HepG2 (cell line): Measurements from ENCODE around the gene FBXW2. TPM values are rescaled to one million over a fixed set of nuclear protein-coding genes. Genes with fewer than 3 reads are reported as not detected.

Source experiments
- CEBPG ChIP-seq: IDR thresholded peaks from 2 replicates; pipeline ENCODE4 v1.6.1; 2016
- CREB3 ChIP-seq: sonication (generic); formaldehyde crosslinking; IDR thresholded peaks from 2 replicates; pipeline ENCODE4 v1.5.0; 2020; ENCODE audit warnings: missing genetic modification reagents
- GTF2F1 ChIP-seq: fragments of 150-350 bp; IDR thresholded peaks from 2 replicates; pipeline ENCODE4 v1.6.1; 2014; ENCODE audit warnings: low read length
- HNF4A ChIP-seq: sonication (generic); formaldehyde crosslinking; IDR thresholded peaks from 2 replicates; pipeline ENCODE4 v1.4.0; 2020; ENCODE audit warnings: missing genetic modification reagents
- MYNN ChIP-seq: sonication (generic); formaldehyde crosslinking; IDR thresholded peaks from 2 replicates; pipeline ENCODE4 v1.4.0; 2020; ENCODE audit warnings: mild to moderate bottlenecking, low read depth, missing genetic modification reagents
- MZF1 ChIP-seq: sonication (generic); formaldehyde crosslinking; IDR thresholded peaks from 2 replicates; pipeline ENCODE4 v1.8.1; 2023; ENCODE audit warnings: mild to moderate bottlenecking, missing genetic modification reagents, borderline replicate concordance
- PATZ1 ChIP-seq: sonication (generic); formaldehyde crosslinking; IDR thresholded peaks from 2 replicates; pipeline ENCODE4 v1.4.0; 2020; ENCODE audit warnings: missing genetic modification reagents
- PHF20 ChIP-seq: sonication (generic); formaldehyde crosslinking; IDR thresholded peaks from 2 replicates; pipeline ENCODE4 v1.5.0; 2020; ENCODE audit warnings: mild to moderate bottlenecking, missing genetic modification reagents
- RELA ChIP-seq: sonication (generic); formaldehyde crosslinking; IDR thresholded peaks from 2 replicates; pipeline ENCODE4 v1.4.0; 2020; ENCODE audit warnings: missing genetic modification reagents
- RXRB ChIP-seq: IDR thresholded peaks from 2 replicates; pipeline ENCODE4 v1.6.1; 2016; ENCODE audit warnings: borderline replicate concordance, missing genetic modification reagents, missing compliant biosample characterization
- SRSF4 ChIP-seq: fragments of 200-400 bp; formaldehyde crosslinking; IDR thresholded peaks from one replicate; pipeline ENCODE4 v1.6.1; 2018; ENCODE audit warnings: mild to moderate bottlenecking, low read depth, low read length, moderate library complexity; ENCODE audit not compliant: poor library complexity, severe bottlenecking
- SSRP1 ChIP-seq: IDR thresholded peaks from 2 replicates; pipeline ENCODE4 v1.6.1; 2016; ENCODE audit warnings: control low read depth
- TFAP4 ChIP-seq: sonication (generic); IDR thresholded peaks from 2 replicates; pipeline ENCODE4 v1.6.1; 2016; ENCODE audit warnings: low read depth, borderline replicate concordance
- ZEB1 ChIP-seq: IDR thresholded peaks from 2 replicates; pipeline ENCODE4 v1.6.1; 2012; ENCODE audit warnings: mild to moderate bottlenecking, low read depth, inconsistent platforms; ENCODE audit not compliant: insufficient replicate concordance
- ZNF547 ChIP-seq: sonication (generic); formaldehyde crosslinking; IDR thresholded peaks from 2 replicates; pipeline ENCODE4 v1.5.1; 2020; ENCODE audit warnings: mild to moderate bottlenecking, missing genetic modification reagents
- ZNF556 ChIP-seq: sonication (generic); formaldehyde crosslinking; IDR thresholded peaks from 2 replicates; pipeline ENCODE4 v1.4.0; 2020; ENCODE audit warnings: mild to moderate bottlenecking, missing genetic modification reagents, borderline replicate concordance
- ZNF740 ChIP-seq: sonication (generic); formaldehyde crosslinking; IDR thresholded peaks from 2 replicates; pipeline ENCODE4 v1.4.0; 2020; ENCODE audit warnings: missing genetic modification reagents
- polyA plus RNA-seq, 8 experiments: library from polyadenylated mRNA; depleted of rRNA in 3 of 8; stranded (reverse) in 7 of 8; unstranded in 1 of 8; fragments of >200 nt; fragmentation: Illumina TruSeq in 4 of 8; extraction: Trizol in 4 of 8; gene quantifications; 2 replicates each; pipeline versions ENCODE4 v1.2.1 to v1.2.3, GENCODE V29; 2011 to 2016; ENCODE audit warnings: low read depth in 4 of 8, missing spikeins in 1 of 8, mixed read lengths in 1 of 8; ENCODE audit not compliant: insufficient read depth in 1 of 8
- total RNA-seq, 5 experiments: library from RNA; depleted of rRNA; stranded (reverse); fragments of >200 nt; fragmentation: Illumina TruSeq; extraction: Trizol; gene quantifications; 2 replicates each; pipeline ENCODE4 v1.2.3, GENCODE V29; 2016; ENCODE audit warnings: low read depth in 1 of 5
- TF ChIP-seq, protein P1 (sequence below): IDR thresholded peaks from 2 replicates; pipeline ENCODE4 v1.4.0; 2020; ENCODE audit warnings: mild to moderate bottlenecking, missing genetic modification reagents

Gene FBXW2
- total and polyA plus RNA-seq, 2 of the 13 experiments (the other 11 are each of a cell fraction or from before 2014, with no cell fraction given): 35.4 to 43.1 TPM

DNA sequence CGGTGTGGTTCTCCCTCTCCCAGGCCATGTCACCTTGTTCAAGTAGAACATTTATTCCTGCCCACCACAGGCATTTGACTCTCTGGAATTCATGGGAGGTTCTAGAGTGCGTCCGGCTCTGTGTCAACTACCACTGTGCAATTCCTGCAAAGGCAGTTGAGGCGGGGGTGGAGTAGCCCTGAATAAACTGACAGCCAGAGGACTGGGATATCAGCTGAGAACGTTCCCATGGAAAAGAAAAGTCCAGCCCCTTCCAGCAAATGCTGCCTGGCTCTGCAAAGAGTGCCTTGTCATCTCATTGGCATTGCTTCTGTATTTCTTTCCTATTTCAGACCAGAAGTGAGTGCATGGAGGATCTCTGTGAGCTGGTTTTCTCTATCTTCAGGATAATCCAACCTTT lies 60.0 kb downstream of the FBXW2 start (continued):
- TF ChIP-seq PATZ1 (CRISPR knock-in tag) (0 out of 2 replicates have a peak, but pooled peaks have one; percentile 28), ZNF547 (CRISPR knock-in tag) (no peak), TFAP4 (peak; percentile 85; the same call in 1 of the 2 replicates), RXRB (peak; percentile 31; the same call in 1 of the 2 replicates), CREB3 (no peak), ZEB1 (no peak), SRSF4 (no peak), HNF4A (CRISPR knock-in tag) (peak; percentile 21; the same call in 1 of the 2 replicates), ZNF740 (CRISPR knock-in tag) (no peak), ZNF556 (no peak), PHF20 (CRISPR knock-in tag) (no peak), RELA (CRISPR knock-in tag) (no peak), MYNN (CRISPR knock-in tag) (no peak), GTF2F1 (no peak), MZF1 (no peak), SSRP1 (no peak), CEBPG (CRISPR knock-in tag) (peak; percentile 44)
- TF ChIP-seq, protein P1, sequence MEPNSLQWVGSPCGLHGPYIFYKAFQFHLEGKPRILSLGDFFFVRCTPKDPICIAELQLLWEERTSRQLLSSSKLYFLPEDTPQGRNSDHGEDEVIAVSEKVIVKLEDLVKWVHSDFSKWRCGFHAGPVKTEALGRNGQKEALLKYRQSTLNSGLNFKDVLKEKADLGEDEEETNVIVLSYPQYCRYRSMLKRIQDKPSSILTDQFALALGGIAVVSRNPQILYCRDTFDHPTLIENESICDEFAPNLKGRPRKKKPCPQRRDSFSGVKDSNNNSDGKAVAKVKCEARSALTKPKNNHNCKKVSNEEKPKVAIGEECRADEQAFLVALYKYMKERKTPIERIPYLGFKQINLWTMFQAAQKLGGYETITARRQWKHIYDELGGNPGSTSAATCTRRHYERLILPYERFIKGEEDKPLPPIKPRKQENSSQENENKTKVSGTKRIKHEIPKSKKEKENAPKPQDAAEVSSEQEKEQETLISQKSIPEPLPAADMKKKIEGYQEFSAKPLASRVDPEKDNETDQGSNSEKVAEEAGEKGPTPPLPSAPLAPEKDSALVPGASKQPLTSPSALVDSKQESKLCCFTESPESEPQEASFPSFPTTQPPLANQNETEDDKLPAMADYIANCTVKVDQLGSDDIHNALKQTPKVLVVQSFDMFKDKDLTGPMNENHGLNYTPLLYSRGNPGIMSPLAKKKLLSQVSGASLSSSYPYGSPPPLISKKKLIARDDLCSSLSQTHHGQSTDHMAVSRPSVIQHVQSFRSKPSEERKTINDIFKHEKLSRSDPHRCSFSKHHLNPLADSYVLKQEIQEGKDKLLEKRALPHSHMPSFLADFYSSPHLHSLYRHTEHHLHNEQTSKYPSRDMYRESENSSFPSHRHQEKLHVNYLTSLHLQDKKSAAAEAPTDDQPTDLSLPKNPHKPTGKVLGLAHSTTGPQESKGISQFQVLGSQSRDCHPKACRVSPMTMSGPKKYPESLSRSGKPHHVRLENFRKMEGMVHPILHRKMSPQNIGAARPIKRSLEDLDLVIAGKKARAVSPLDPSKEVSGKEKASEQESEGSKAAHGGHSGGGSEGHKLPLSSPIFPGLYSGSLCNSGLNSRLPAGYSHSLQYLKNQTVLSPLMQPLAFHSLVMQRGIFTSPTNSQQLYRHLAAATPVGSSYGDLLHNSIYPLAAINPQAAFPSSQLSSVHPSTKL (CRISPR knock-in tag): peak; percentile 63
